ENCODE results near the gene RAB3D.
A peak's percentile ranks its signal among the peaks of the same experiment; 100 is the strongest.
"Not testable (repeated sequence)": the region's sequence is repeated elsewhere in the genome, so short reads cannot be mapped to it uniquely, and the experiment has no call there.

RAB3D gene

GRCh38 chr19:11339254-11340098 lies at the start of gene RAB3D:
Gene RAB3D (minus strand): TSS chr19:11339657. CDS start chr19:11337399, 2,258 bp downstream.
- Mint-ChIP-seq H3K4me1 (peaks cover 30% of the 10 kb centered on the region), H3K9me3 (no peaks in the 10 kb centered on the region), H3K27ac (no peak within 1 kb of the TSS), H3K27me3 (no peaks in the 10 kb centered on the region), H3K36me3 (peaks cover 7% of the 10 kb centered on the region), H3K4me3 (peak within 1 kb of the TSS; percentile 66)

- H3K4me3 Mint-ChIP-seq = no peak overlapping the region
- no peak overlapping the region for H3K27ac Mint-ChIP-seq
- H3K36me3 Mint-ChIP-seq = no peaks in the 10 kb centered on the region
- H3K27me3 Mint-ChIP-seq = peaks cover 3% of the 10 kb centered on the region
- no peaks in the 10 kb centered on the region for H3K9me3 Mint-ChIP-seq
- H3K4me1 Mint-ChIP-seq = peaks cover 13% of the 10 kb centered on the region
These were observed 47.9 kb upstream of the RAB3D start for GRCh38 chr19:11387162-11388034.

GRCh38 chr19:11384778-11385129 lies 45.3 kb upstream of the RAB3D start:
- Mint-ChIP-seq H3K36me3 (peaks cover 2% of the 10 kb centered on the region), H3K4me1 (peaks cover 35% of the 10 kb centered on the region), H3K27me3 (peaks cover 8% of the 10 kb centered on the region), H3K4me3 (no peak overlapping the region), H3K9me3 (no peaks in the 10 kb centered on the region), H3K27ac (no peak overlapping the region)

- Mint-ChIP-seq H3K4me3 (no peak overlapping the region), H3K27me3 (peaks cover 8% of the 10 kb centered on the region), H3K36me3 (peaks cover 3% of the 10 kb centered on the region), H3K27ac (no peak overlapping the region), H3K9me3 (no peaks in the 10 kb centered on the region), H3K4me1 (peaks cover 38% of the 10 kb centered on the region)
These were observed 44.2 kb upstream of the RAB3D start for GRCh38 chr19:11383706-11384048.

- Mint-ChIP-seq H3K4me1 (peaks cover 42% of the 10 kb centered on the region), H3K36me3 (peaks cover 5% of the 10 kb centered on the region), H3K4me3 (peak overlapping the region; percentile 76), H3K27me3 (peaks cover 8% of the 10 kb centered on the region), H3K27ac (no peak overlapping the region), H3K9me3 (no peaks in the 10 kb centered on the region)
These were observed 43.6 kb upstream of the RAB3D start for GRCh38 chr19:11382898-11383705.

GRCh38 chr19:11380653-11381537 lies 41.4 kb upstream of the RAB3D start:
- peak overlapping the region; percentile 93 for H3K4me3 Mint-ChIP-seq
- H3K27ac Mint-ChIP-seq = peak overlapping the region; percentile 97
- peaks cover 11% of the 10 kb centered on the region for H3K36me3 Mint-ChIP-seq
- H3K4me1 Mint-ChIP-seq = peaks cover 52% of the 10 kb centered on the region
- peaks cover 8% of the 10 kb centered on the region for H3K27me3 Mint-ChIP-seq
- H3K9me3 Mint-ChIP-seq = no peaks in the 10 kb centered on the region

GRCh38 chr19:11379857-11380350 lies 40.4 kb upstream of the RAB3D start:
- H3K9me3 Mint-ChIP-seq = no peaks in the 10 kb centered on the region
- H3K4me1 Mint-ChIP-seq = peaks cover 56% of the 10 kb centered on the region
- peaks cover 8% of the 10 kb centered on the region for H3K27me3 Mint-ChIP-seq
- peaks cover 11% of the 10 kb centered on the region for H3K36me3 Mint-ChIP-seq
- H3K4me3 Mint-ChIP-seq = peak overlapping the region; percentile 93
- peak overlapping the region; percentile 97 for H3K27ac Mint-ChIP-seq

GRCh38 chr19:11379269-11379845 lies 39.9 kb upstream of the RAB3D start:
- Mint-ChIP-seq H3K36me3 (peaks cover 11% of the 10 kb centered on the region), H3K4me1 (peaks cover 56% of the 10 kb centered on the region)
- not testable (repeated sequence) for H3K27me3 Mint-ChIP-seq, H3K4me3 Mint-ChIP-seq, H3K27ac Mint-ChIP-seq, H3K9me3 Mint-ChIP-seq

GRCh38 chr19:11378319-11379189 lies 39.1 kb upstream of the RAB3D start:
- Mint-ChIP-seq H3K9me3 (no peaks in the 10 kb centered on the region), H3K4me1 (peaks cover 56% of the 10 kb centered on the region), H3K4me3 (peak overlapping the region; percentile 66), H3K36me3 (peaks cover 11% of the 10 kb centered on the region), H3K27ac (peak overlapping the region; percentile 85), H3K27me3 (peaks cover 7% of the 10 kb centered on the region)

GRCh38 chr19:11377756-11378155 lies 38.3 kb upstream of the RAB3D start:
- H3K27ac Mint-ChIP-seq = no peak overlapping the region
- peaks cover 57% of the 10 kb centered on the region for H3K4me1 Mint-ChIP-seq
- H3K36me3 Mint-ChIP-seq = peaks cover 11% of the 10 kb centered on the region
- peaks cover 7% of the 10 kb centered on the region for H3K27me3 Mint-ChIP-seq
- no peaks in the 10 kb centered on the region for H3K9me3 Mint-ChIP-seq
- H3K4me3 Mint-ChIP-seq = no peak overlapping the region

GRCh38 chr19:11377237-11377636 lies 37.8 kb upstream of the RAB3D start:
- H3K9me3 Mint-ChIP-seq = no peaks in the 10 kb centered on the region
- H3K36me3 Mint-ChIP-seq = peaks cover 11% of the 10 kb centered on the region
- H3K27ac Mint-ChIP-seq = peak overlapping the region; percentile 93
- peak overlapping the region; percentile 59 for H3K4me3 Mint-ChIP-seq
- peaks cover 54% of the 10 kb centered on the region for H3K4me1 Mint-ChIP-seq
- peaks cover 5% of the 10 kb centered on the region for H3K27me3 Mint-ChIP-seq

- Mint-ChIP-seq H3K36me3 (peaks cover 19% of the 10 kb centered on the region), H3K27ac (no peak overlapping the region), H3K27me3 (no peaks in the 10 kb centered on the region), H3K4me1 (peaks cover 42% of the 10 kb centered on the region), H3K9me3 (no peaks in the 10 kb centered on the region), H3K4me3 (no peak overlapping the region)
These were observed 35.9 kb upstream of the RAB3D start for GRCh38 chr19:11375143-11375948.

Measured in activated naive CD4-positive, alpha-beta T cell treated with anti-CD3 and anti-CD28 coated beads, Interleukin-2, amount 50 U/mL, for 24 hours (primary cell).